Umbilical cord (tissue), 2 donors: ENCODE results near the gene PANK4. TPM values are rescaled to one million over a fixed set of nuclear protein-coding genes. Genes with fewer than 3 reads are reported as not detected.
A peak's percentile ranks its signal among the peaks of the same experiment; 100 is the strongest.

Source experiments
- DNase-seq: peaks from one replicate; pipeline ENCODE4 v3.0.0-alpha.2; 2015; ENCODE audit warnings: low spot score
- total RNA-seq: library from RNA; depleted of rRNA; stranded (reverse); fragments of >200 nt; gene quantifications from one replicate; pipeline ENCODE4 v1.2.3, GENCODE V29; 2014; ENCODE audit warnings: low replicate concordance; ENCODE audit not compliant: insufficient read depth

The PANK4 gene
- total RNA-seq, 1 donor from 2014 or later, result 14.7 TPM

DNA sequence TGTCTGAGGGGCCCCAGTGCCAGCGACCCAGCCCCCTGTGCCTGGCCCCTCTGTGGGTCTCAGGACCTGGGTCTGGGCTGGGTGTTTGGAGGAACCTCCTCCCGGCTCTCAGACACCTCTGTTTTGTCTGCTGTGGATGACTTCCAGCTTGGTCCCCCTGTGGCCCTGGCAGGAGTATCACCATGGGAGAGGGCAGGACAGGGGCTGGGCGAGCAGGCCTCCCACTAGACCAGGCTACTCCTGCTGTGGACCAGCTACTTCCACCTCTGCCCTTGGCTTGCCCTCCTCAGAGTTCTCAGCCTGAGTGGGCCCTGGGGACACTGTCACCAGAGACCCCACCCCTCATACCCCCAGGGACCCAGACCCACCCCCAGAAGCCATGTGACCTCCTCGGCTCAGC lies 28.5 kb downstream of the PANK4 start:
- DNase-seq, result no peak

DNA sequence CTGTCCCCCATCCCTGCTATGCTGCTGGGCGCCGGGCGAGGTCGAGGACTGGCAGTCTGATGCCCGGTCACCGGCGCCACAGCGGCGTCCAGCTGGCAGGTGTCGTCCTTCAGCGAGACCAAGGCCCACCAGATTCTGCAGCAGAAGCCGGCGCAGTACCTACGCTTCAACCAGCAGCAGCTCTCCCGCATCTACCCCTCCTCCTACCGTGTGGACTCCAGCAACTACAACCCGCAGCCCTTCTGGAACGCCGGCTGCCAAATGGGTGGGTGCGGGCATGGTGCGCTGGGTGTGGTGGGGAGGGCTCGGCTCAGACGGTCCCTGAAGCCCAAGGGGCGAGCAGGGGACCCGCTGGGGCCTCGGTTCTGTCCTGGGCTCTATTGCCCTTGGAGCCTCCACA lies 29.6 kb downstream of the PANK4 start:
- DNase-seq, result no peak

DNA sequence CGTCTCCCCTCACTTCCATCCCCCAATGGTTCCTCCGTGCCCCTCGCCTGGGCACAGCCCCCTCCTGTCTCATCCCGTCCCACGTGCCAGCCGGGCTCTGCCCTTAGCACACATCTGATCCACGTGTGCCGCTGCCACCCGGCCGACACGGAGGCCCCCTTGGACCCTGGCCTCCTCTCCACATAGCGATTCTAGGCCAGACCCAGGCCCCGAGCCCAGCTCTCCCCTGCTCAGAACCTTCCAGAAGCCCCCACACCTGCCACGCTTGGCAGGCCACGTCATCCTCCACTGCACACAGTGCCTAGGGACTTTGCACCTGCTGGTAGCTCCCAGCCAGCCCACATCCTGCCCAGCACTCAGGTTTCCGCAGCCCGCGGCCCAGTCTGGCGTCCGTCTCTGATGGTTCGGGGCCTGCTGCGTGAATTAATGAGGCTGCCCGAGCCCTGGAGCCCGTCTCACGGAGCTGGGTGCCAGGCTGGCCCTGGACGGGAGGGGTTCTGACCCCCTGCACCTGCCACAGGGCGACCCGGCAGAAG lies 30.2 kb downstream of the PANK4 start:
- no peak for DNase-seq

DNA sequence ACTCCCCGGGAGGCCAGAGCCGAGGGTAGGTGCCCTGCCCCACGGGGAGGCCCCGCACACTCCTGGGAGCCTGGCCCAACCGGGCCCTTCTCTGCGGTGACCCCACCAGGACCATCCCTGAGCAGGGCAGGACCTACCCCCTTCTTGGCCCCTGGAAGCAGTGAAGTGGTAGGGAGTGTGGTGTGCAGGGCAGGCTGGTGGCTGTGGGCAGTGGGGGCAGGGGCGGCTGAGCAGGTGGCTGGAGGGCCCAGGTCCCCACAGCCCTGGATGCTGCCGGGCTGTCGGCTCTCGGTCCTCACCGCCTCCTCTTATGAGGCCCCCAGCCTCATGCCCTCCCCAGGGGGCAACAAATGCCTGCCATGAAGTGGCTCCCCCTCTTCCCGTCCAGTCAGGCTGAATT lies 30.9 kb downstream of the PANK4 start:
- no peak for DNase-seq

DNA sequence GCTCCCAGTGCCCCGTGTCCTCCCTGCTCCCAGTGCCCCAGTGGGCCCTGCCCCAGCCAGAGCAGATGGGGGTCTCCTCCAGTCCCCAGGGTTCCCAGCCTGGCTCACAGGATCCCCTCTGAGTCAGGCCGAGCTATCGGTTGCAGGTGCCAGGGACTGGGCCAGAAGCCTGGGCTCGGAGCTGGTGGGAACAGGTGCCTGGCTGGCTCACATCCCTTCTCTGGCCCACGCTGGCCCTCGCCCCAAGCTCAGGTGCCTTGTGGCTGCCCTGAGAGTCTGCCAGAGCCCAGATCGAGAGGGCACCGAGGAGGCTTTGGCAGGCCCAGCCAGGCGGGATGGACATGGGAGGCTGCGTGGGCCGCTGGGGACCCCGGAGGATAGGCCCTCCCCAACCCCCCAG lies 31.4 kb downstream of the PANK4 start:
- DNase-seq, result no peak

DNA sequence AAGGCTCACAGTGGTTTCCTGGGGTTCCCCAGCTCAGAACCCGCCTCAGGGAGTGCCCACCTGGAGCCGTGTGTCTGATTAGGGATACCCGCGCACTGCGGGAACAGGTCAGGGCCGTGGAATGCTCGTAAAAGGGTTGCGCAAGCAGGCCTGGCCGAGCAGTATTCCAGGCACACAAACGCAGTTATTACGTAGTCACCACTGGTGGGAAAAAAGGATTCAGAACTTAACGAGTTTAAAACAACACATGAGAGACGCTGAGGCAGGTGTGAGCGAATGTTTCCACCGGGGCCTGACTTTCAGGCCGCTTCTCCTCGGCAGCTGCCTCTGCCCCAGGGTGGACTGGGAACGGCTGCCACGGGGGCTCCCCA lies 32.1 kb downstream of the PANK4 start:
- peak; percentile 49 for DNase-seq

DNA sequence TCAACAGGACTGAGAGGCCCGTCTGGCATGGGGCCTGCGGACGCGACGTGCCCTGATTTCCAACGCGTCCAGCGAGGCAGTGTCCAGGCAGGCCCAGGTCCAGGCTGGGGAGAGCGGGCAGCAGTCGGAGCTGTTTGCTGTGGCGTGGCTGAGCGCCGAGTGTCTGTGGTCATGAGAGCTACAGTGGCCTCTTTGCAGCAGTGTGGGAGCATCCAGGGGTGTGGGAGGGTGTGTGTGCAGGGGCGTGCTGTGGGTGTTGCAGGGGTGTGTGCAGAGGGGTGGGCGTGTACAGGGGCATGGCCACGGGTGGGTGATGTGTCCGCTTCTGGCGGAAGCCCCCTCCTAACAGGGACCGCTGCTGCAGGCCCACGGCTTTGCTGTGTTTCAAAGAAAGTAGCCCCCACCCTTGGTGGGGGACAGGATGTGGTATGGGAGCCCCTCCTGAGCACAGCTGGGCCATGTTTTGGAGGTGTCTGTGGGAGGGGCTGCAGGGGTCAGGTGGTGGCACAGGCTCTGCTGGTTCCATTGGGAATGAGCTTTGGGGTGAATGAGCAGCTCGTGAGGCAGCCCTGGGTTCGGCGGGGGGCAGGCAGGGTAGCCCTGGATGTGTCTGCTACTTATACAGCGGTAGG lies 32.6 kb downstream of the PANK4 start:
- no peak for DNase-seq

DNA sequence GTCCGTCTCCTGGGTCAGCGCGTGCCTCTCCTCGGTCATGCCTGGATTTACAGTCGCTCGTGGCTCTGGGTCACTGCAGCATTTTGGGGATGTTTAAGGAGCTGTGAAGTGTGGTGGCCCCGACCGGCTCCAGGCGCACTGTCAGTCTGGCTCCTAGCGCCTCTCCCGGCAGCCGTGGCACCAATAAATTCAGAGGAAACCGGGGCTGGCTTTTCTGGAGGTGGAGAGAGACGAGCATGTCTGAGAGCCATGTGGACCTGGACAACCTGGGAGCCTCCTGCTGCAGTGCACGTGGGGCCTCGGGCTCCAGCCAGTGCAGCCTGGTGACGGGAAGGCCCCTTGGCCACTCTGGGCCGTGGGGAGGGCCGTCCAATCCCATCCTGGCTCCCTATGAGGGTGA lies 33.2 kb downstream of the PANK4 start:
- DNase-seq, result no peak

DNA sequence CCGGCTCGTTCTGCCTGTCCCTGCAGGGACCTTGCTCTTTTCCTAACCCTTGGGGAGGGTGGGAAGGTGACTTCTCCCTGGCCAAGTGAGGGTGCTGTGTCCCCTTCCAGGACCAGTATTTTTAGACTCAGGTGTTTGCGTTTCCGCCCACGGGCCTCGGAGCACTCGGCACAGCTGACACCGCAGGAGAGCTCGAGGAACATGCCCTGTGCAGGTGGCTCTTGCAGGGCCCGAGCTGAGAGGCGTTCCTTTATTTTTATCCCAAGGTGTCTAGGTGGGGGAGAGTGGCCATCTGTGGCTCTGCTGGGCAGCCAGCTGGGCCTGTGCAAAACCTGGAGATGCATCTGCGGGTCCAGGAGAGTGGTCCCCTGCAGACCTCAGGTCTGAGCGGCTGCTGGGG lies 34.3 kb downstream of the PANK4 start:
- DNase-seq, result no peak

DNA sequence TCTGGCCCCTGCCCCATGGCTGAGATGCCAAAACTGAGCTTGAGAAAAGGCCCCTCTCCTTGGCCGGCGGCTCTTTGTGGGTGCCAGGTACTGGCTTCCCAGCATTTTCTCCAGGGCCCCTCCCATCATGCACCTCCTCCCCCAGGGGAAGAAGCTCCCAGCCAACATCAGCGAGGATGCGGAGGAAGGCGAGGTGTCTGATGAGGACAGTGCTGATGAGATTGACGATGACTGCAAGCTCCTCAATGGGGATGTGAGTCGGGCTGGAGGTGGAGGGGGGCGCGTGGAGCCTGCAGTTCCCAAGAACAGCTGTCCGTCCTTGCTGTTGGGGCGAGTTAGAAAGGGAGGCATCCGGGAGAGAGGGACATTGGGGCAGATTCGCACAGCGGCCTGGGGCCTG lies 36.8 kb downstream of the PANK4 start:
- no peak for DNase-seq

DNA sequence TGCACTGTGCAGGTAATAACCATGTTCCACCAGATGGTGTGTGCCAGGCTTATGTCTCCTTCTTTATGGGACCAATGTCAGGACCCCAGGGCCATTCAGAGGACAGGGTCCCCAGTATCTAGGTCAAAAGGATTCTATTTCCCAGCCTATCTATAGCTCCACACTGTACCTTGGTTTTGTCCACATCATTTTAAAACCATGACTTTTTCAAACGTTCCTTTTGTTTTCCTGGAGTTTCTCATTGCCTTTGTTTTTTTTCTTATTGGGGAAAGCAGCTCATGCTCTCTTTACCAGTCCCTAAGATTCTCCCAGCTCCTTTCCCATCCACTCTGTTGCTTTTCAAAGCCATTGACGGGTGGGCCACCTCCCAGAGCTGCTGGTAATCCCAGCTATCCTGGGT lies 37.7 kb downstream of the PANK4 start:
- no peak for DNase-seq

DNA sequence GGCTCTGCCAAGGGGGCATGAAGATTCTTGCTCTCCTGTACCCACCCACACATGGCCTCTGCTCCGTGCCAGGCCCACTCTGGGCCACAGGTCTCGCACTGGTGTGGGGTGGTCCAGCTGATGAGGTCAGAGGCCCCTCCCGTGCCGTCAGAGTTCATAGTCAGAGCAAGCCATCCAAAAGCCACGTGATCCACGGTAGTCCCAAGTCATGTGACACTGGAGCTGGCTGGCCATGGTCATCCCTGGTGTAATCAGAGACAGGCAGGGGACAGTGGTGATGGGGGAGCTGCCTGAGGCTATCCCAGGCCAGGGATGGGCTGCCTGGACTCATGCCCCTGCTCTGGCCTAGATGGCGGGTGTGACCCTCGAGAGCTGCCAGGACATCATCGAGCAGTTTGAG lies 39.8 kb downstream of the PANK4 start:
- no peak for DNase-seq

DNA sequence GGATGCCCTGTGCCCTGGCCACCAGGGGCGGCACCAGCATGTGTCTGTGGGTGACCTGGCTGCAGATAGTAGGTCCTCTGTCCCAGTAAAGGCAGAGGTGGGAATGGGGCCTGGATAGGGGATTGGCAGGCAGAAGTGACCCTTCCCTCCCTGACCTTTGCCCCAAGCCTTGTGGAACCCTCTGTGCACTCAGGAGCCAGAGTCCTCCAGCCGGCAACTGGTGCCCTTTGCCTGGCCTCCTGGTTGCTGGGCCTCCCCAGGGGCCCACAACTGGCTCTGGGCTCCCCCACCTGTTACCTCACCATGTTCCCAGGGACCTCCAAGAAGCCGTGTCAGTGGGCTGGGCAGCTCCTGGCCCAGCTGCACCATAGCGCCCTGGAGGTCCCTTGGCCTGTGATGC lies 40.4 kb downstream of the PANK4 start:
- DNase-seq, result no peak

DNA sequence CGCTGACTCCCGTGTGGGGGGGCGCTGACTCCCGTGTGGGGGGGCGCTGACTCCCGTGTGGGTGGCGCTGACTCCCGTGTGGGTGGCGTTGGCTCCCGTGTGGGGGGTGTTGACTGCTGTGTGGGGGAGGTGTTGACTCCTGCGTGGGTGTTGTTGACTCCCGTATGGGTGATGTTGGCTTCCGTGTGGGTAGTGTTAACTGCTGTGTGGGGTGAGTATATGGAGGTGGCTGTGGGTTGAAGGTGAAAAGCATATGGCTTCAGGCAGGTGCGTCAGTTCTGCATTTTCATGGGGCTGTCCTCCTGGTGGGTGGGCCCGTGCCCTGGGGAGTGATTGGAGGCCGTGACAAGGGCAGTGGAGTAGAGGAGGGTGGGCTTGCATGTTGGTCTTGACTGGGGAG lies 42.4 kb downstream of the PANK4 start:
- no peak for DNase-seq

DNA sequence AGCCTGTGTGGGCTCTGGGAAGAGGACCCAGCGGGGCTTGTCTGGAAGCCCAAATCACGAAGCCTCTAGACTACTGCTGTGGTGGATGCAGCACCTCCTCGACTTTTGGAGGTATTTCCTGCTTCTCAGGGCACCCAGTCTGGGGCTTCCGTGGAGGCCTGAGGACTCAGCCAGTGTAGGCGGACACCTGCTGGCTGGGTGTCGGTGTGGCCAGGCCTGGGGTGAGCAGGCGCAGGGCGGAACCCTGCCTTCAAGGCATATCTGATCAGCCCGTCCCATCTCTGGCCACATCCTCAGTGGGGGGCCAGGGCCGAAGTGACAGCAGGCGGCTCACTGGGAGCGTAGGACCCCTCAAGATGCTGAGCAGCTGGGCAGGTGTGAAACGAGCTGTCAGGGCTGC lies 43.4 kb downstream of the PANK4 start:
- DNase-seq, result no peak

DNA sequence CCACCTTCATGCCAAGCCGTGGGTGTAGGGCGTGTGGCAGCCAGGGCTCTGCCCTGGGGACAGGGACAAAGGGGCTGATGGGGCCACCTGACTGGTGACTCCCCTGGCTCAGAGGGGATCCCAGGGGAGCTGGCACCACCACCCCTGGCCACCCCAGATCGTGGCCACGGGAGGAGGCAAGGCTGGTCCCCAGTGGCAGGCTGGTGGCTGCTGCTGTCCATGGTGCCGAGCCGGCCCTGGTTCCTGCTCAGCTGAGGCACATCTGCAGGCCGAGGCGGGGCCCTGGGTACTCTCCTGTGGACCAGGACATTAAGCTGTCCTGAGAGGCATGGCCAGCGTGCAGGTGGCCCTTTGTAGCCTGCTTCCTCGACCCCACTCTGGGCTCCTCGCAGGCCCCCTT lies 43.8 kb downstream of the PANK4 start:
- no peak for DNase-seq

DNA sequence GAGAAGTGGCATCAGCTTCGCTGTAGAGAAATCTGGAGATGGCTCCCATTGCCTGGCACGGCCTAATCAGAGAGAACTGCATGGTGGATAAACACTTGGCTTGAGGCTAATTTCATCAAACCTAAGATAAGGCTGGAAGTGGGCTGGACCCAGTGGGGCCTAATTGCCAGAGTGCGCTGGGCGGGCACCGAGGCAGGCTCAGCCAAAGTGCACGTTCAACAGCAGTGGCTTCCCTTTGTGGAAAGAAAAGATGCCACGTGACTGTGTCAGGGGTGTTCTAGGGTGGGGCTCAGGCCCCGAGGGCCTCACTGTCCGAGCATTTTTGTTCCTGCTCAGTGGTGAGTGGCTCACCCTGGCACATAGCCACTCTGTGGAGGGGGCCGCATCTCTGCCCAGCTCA lies 44.5 kb downstream of the PANK4 start:
- no peak for DNase-seq

DNA sequence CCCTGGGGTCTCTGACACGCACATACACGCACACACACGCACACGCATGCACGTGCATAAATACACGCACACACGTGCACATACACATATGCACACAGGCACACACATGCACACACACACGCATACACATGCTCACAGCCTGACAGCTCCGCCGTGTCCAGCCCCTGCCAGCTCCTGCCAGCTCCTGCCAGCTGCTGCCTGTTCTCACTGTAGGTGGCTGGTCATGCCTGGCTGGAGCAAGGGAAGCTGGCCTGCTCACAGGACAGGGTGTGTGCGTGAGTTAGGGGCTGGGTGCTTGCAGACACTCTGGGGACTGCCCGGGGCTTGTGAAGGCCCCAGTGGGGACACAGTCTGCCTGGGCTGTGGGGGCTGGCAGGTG lies 45.4 kb downstream of the PANK4 start:
- no peak for DNase-seq

DNA sequence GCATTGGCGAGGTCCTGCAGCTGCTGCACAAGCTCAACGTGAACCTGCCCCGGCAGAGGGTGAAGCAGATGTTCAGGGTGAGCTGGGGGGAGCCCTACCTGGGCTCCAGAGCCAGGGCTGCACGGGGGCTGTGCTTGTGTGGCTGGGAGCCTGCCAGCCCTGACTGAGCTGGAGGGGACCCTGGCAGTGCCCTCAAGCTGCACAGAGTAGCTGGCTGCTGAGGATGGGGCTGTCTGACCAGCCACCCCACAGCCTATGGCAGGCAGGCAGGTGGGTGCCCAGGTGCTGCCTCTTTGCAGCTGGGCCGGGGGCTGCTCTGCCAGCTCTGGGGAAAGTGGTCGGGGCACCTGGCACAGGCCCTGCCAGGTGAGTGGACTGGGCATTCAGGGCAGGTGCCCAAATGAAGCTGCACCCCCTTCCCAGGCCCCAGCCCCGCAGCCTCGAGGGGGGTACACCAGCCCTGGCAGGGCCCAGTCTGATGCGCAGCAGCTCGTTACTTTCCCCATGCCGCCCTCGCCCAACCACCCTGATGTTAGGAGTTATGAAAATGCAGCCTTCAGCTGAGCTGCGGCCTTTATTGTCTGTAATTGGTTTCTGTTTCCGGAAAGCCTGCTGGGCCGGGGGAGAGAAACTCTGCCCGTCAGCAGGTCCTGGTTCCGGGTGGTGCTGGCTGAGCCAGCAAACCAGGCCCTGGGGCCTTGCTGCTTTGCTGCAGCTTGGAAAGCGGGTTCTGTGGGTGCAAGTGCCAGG lies 46.0 kb downstream of the PANK4 start:
- DNase-seq, result no peak

DNA sequence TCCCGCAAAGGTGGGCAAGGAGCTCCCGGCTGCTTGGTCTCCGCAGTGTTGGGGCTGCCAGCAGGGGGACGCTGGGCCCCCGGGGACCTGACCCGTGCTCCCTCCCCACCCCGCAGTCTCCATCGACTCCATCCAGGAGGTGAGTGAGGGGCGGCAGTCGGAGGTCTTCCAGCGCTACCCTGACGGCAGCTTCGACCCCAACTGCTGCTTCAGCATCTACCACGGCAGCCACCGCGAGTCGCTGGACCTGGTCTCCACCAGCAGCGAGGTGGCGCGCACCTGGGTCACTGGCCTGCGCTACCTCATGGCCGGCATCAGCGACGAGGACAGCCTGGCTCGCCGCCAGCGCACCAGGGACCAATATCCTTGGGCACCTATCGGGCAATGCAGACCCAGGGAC lies 46.8 kb downstream of the PANK4 start:
- no peak for DNase-seq

DNA sequence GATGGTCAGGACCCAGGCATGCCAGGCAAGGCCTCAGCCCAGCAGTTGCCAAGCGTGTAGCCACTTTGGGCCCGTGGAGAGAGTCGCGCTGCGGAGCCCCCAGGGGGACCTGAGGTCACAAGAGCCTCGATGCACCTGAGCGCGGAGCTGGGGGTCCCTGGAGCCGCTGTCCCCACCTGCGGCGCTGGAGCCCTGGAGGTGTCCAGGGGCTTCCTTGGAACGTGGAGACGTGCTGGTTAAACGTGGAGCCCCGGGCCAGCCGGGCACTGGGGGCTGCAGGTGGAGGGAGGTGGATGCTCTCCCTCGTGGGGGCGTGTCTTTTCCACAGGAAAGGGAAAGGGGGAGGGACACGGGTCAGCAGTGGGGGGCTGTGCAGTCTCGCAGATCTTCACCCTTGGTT lies 47.2 kb downstream of the PANK4 start:
- DNase-seq, result no peak

DNA sequence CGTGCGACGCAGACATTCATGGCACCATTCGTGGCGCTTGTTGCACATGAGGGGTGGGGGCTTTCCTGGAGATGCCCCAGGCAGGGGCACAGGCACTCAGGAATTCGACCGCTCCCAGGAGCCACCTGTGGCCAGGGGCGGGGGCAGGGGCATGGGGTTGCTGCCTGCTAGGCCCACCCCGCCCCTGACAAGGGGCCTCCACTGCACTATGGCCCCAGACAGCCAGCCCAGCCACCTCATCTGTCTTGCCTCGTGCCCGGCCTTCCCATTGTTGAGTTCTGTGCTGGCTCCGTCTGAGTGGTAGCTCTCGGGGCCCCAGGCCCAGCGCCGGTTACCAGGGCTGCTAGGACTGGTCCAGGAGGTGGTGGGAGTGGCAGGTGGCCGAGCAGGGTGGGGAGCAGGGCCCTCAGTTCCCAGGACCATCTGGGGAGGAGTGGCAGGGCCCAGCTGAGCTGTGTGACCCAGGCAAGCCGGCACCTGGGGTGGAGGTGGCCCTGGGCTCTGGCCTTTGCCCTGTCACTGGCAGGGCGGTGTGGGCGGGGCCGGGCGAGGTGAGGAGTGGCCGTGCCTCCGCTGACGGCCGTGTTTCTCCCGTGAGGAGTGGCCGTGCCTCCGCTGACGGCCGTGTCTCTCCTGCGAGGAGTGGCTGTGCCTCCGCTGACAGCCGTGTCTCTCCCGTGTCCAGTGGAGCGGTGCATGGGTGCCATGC lies 48.5 kb downstream of the PANK4 start:
- DNase-seq, result no peak

DNA sequence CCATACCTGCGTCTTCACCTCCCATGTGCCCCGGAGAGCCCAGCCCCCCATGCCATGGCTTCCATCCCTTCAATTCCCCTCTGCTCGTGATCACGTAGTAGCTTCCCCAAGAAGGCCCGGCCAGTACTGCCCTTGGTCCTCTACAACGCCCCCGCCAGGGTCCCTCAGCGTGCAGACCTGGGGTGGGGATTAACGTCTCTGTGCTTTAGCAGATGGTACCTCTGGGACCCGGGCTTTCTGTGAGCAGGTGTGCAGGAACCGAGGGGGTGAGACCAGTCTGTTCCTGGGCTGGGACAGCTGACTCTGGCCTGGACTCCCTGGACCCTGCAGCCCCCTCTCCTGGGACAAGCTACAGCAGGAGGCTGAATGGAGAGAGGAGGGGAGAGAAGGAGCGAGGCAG lies 49.1 kb downstream of the PANK4 start:
- no peak for DNase-seq
